HG03060 (cell line): ENCODE results near the gene MED13L.

Source experiments
- ATAC-seq: cut with Tn5 transposase; IDR thresholded peaks from one replicate; pipeline ENCODE4 v1.9.1; 2021; ENCODE audit warnings: low read depth, moderate number of reproducible peaks; ENCODE audit not compliant: unreplicated experiment

The MED13L gene

GRCh38 chr12:116068371-116068770 is 209.1 kb downstream of the MED13L start:
- ATAC-seq, result no peak

GRCh38 chr12:116067892-116068291 is 209.6 kb downstream of the MED13L start:
- ATAC-seq, result no peak

GRCh38 chr12:116066381-116067230 is 210.9 kb downstream of the MED13L start:
- no peak for ATAC-seq

- ATAC-seq, result no peak
Observed at GRCh38 chr12:116065606-116066005, 211.9 kb downstream of the MED13L start.

- no peak for ATAC-seq
Observed at GRCh38 chr12:116064493-116064892, 213.0 kb downstream of the MED13L start.

- ATAC-seq, result no peak
Observed at GRCh38 chr12:116062698-116063097, 214.8 kb downstream of the MED13L start.

GRCh38 chr12:116060764-116061163 is 216.7 kb downstream of the MED13L start:
- ATAC-seq, result peak; percentile 87

- no peak for ATAC-seq
Observed at GRCh38 chr12:116059904-116060303, 217.6 kb downstream of the MED13L start.

GRCh38 chr12:116058574-116058973 is 218.9 kb downstream of the MED13L start:
- no peak for ATAC-seq

GRCh38 chr12:116057356-116057755 is 220.1 kb downstream of the MED13L start:
- no peak for ATAC-seq

GRCh38 chr12:116055895-116056607 is 221.4 kb downstream of the MED13L start:
- ATAC-seq, result no peak

GRCh38 chr12:116054280-116054679 is 223.2 kb downstream of the MED13L start:
- ATAC-seq, result no peak

GRCh38 chr12:116053479-116054200 is 223.9 kb downstream of the MED13L start:
- no peak for ATAC-seq

GRCh38 chr12:116050275-116050674 is 227.2 kb downstream of the MED13L start:
- ATAC-seq, result no peak

- ATAC-seq, result no peak
Observed at GRCh38 chr12:116048879-116049278, 228.6 kb downstream of the MED13L start.

GRCh38 chr12:116046039-116046438 is 231.5 kb downstream of the MED13L start:
- ATAC-seq, result no peak

GRCh38 chr12:116045150-116045549 is 232.3 kb downstream of the MED13L start:
- no peak for ATAC-seq

GRCh38 chr12:116043659-116044535 is 233.6 kb downstream of the MED13L start:
- ATAC-seq, result no peak

GRCh38 chr12:116040402-116040801 is 237.1 kb downstream of the MED13L start:
- no peak for ATAC-seq

- no peak for ATAC-seq
Observed at GRCh38 chr12:116039081-116039480, 238.4 kb downstream of the MED13L start.
